ENCODE data around the gene MLXIP. TPM values are rescaled to one million over a fixed set of nuclear protein-coding genes. Genes with fewer than 3 reads are reported as not detected.
A peak's percentile ranks its signal among the peaks of the same experiment; 100 is the strongest.

MLXIP gene
- total and polyA plus RNA-seq, 9 of the 15 experiments (the other 6 are each of a cell fraction or from before 2014, with no cell fraction given), result 2.2 to 66.3 (median 18.1) TPM

- TF ChIP-seq, protein P1, sequence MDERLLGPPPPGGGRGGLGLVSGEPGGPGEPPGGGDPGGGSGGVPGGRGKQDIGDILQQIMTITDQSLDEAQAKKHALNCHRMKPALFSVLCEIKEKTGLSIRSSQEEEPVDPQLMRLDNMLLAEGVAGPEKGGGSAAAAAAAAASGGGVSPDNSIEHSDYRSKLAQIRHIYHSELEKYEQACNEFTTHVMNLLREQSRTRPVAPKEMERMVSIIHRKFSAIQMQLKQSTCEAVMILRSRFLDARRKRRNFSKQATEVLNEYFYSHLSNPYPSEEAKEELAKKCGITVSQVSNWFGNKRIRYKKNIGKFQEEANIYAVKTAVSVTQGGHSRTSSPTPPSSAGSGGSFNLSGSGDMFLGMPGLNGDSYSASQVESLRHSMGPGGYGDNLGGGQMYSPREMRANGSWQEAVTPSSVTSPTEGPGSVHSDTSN (CRISPR knock-in tag; IDR thresholded peaks at IDR 0.05; ENCODE audit: low read depth), result no peak
- TF ChIP-seq, protein P1 (tag; conservative IDR thresholded peaks at IDR 0.05; ENCODE audit: low read depth), result peak; percentile 83
- TF ChIP-seq ZBTB8A (IDR thresholded peaks at IDR 0.05; ENCODE audit: partially characterized antibody), result no peak
- TF ChIP-seq, protein P2, sequence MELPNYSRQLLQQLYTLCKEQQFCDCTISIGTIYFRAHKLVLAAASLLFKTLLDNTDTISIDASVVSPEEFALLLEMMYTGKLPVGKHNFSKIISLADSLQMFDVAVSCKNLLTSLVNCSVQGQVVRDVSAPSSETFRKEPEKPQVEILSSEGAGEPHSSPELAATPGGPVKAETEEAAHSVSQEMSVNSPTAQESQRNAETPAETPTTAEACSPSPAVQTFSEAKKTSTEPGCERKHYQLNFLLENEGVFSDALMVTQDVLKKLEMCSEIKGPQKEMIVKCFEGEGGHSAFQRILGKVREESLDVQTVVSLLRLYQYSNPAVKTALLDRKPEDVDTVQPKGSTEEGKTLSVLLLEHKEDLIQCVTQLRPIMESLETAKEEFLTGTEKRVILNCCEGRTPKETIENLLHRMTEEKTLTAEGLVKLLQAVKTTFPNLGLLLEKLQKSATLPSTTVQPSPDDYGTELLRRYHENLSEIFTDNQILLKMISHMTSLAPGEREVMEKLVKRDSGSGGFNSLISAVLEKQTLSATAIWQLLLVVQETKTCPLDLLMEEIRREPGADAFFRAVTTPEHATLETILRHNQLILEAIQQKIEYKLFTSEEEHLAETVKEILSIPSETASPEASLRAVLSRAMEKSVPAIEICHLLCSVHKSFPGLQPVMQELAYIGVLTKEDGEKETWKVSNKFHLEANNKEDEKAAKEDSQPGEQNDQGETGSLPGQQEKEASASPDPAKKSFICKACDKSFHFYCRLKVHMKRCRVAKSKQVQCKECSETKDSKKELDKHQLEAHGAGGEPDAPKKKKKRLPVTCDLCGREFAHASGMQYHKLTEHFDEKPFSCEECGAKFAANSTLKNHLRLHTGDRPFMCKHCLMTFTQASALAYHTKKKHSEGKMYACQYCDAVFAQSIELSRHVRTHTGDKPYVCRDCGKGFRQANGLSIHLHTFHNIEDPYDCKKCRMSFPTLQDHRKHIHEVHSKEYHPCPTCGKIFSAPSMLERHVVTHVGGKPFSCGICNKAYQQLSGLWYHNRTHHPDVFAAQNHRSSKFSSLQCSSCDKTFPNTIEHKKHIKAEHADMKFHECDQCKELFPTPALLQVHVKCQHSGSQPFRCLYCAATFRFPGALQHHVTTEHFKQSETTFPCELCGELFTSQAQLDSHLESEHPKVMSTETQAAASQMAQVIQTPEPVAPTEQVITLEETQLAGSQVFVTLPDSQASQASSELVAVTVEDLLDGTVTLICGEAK (IDR thresholded peaks at IDR 0.05), result 0 out of 2 replicates have a peak, but pooled peaks have one; percentile 34
- TF ChIP-seq, protein P2 (CRISPR knock-in tag; IDR thresholded peaks at IDR 0.05), result no peak
- 0 out of 2 replicates have a peak, but pooled peaks have one; percentile 15 for TF ChIP-seq MTF1 (CRISPR knock-in tag; IDR thresholded peaks at IDR 0.05; ENCODE audit: borderline replicate concordance)
- TF ChIP-seq, protein P3, sequence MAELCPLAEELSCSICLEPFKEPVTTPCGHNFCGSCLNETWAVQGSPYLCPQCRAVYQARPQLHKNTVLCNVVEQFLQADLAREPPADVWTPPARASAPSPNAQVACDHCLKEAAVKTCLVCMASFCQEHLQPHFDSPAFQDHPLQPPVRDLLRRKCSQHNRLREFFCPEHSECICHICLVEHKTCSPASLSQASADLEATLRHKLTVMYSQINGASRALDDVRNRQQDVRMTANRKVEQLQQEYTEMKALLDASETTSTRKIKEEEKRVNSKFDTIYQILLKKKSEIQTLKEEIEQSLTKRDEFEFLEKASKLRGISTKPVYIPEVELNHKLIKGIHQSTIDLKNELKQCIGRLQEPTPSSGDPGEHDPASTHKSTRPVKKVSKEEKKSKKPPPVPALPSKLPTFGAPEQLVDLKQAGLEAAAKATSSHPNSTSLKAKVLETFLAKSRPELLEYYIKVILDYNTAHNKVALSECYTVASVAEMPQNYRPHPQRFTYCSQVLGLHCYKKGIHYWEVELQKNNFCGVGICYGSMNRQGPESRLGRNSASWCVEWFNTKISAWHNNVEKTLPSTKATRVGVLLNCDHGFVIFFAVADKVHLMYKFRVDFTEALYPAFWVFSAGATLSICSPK (IDR thresholded peaks at IDR 0.05; ENCODE audit: borderline replicate concordance), result no peak
- peak; percentile 83 for TF ChIP-seq NUFIP1 (IDR thresholded peaks at IDR 0.05; ENCODE audit: partially characterized antibody)
- TF ChIP-seq ZNF197 (CRISPR knock-in tag; IDR thresholded peaks at IDR 0.05; ENCODE audit: low read depth), result peak; percentile 54; the same call in 1 of the 2 replicates
- peak; percentile 87 for TF ChIP-seq MBD2 (IDR thresholded peaks at IDR 0.05; ENCODE audit: borderline replicate concordance, low read depth)
- TF ChIP-seq ZBTB43 (CRISPR knock-in tag; IDR thresholded peaks at IDR 0.05), result no peak
These were observed 14.4 kb upstream of the MLXIP start (continued) for GRCh38 chr12:122064025-122064777.

Measured in K562 (cell line).